H1 (cell line): ENCODE results near the gene SLC13A4. TPM values are rescaled to one million over a fixed set of nuclear protein-coding genes. Genes with fewer than 3 reads are reported as not detected.

Source experiments
- CTCF ChIA-PET: fragments of 300-600 bp; sonication (Branson Sonifier 250); formaldehyde crosslinking; loops from one replicate; lab custom pipeline; 2021; ENCODE audit not compliant: partially characterized antibody; lab: Charles Lee
- POLR2A ChIA-PET: fragments of 300-600 bp; sonication (Branson Sonifier 250); formaldehyde crosslinking; loops from one replicate; lab custom pipeline; 2021; ENCODE audit warnings: inconsistent platforms; ENCODE audit not compliant: partially characterized antibody; lab: Charles Lee
- DNase-seq, 2 experiments: peaks; one replicate each; pipeline versions ENCODE4 v3.0.0 to v3.0.0-alpha.2; 2010 to 2022; ENCODE audit warnings: low spot score in 2 of 2, low read depth in 1 of 2, mixed read lengths in 1 of 2
- FAIRE-seq: peaks from 2 replicates; lab custom pipeline; 2011; peaks lifted over from hg19 to GRCh38; lab: Jason Lieb, UNC
- H2AFZ ChIP-seq: 2 replicates; pipeline ENCODE4 v1.8.1; 2012; ENCODE audit warnings: low read length, inconsistent platforms
- H2AK5ac ChIP-seq: 2 replicates; pipeline ENCODE4 v1.6.1; 2013; ENCODE audit warnings: low read depth, low read length
- H2BK120ac ChIP-seq: replicated peaks from 2 replicates; pipeline ENCODE3; 2013; ENCODE audit warnings: low read depth, low read length, inconsistent platforms
- H2BK12ac ChIP-seq: 2 replicates; pipeline ENCODE4 v1.6.1; 2013; ENCODE audit warnings: low read depth, low read length
- H2BK15ac ChIP-seq: 2 replicates; pipeline ENCODE4 v1.6.1; 2013; ENCODE audit warnings: low read length
- H2BK20ac ChIP-seq: 2 replicates; pipeline ENCODE4 v1.6.1; 2013; ENCODE audit warnings: low read length
- H2BK5ac ChIP-seq: 2 replicates; pipeline ENCODE4 v1.6.1; 2013; ENCODE audit warnings: low read depth, low read length
- H3K14ac ChIP-seq: 2 replicates; pipeline ENCODE4 v1.6.1; 2013; ENCODE audit warnings: inconsistent platforms; ENCODE audit not compliant: insufficient read length
- H3K18ac ChIP-seq: 2 replicates; pipeline ENCODE4 v1.6.1; 2013; ENCODE audit warnings: low read length; ENCODE audit errors: extremely low read depth
- H3K23ac ChIP-seq: 2 replicates; pipeline ENCODE4 v1.6.1; 2013; ENCODE audit warnings: inconsistent platforms; ENCODE audit not compliant: insufficient read length
- H3K23me2 ChIP-seq: 2 replicates; pipeline ENCODE4 v1.6.1; 2013; ENCODE audit warnings: low read depth, low read length
- H3K27ac ChIP-seq: 2 replicates; pipeline ENCODE4 v1.6.1; 2011; ENCODE audit warnings: low read depth, low read length, inconsistent platforms
- H3K27me3 ChIP-seq, 4 experiments: replicated peaks in 1 of 4; 1 replicate in 1 of 4; 2 replicates in 3 of 4; pipeline versions ENCODE4 v1.6.1 to v1.8.1; 2011 to 2013; ENCODE audit warnings: low read length in 3 of 4, mild to moderate bottlenecking in 3 of 4, inconsistent platforms in 2 of 4, mixed read lengths in 2 of 4, moderate library complexity in 1 of 4; ENCODE audit not compliant: control insufficient read depth in 3 of 4, insufficient read depth in 3 of 4; ENCODE audit errors: extremely low read depth in 1 of 4
- H3K36me3 ChIP-seq, 4 experiments: 2 replicates each; pipeline versions ENCODE4 v1.6.1 to v1.8.1; 2011 to 2013; ENCODE audit warnings: mild to moderate bottlenecking in 4 of 4, low read length in 3 of 4, moderate library complexity in 2 of 4, control low read depth in 1 of 4, inconsistent platforms in 1 of 4; ENCODE audit not compliant: insufficient read depth in 4 of 4, control insufficient read depth in 2 of 4
- H3K4ac ChIP-seq: replicated peaks from 2 replicates; pipeline ENCODE3; 2013; ENCODE audit warnings: low read length, low read depth, mixed read lengths, inconsistent platforms; ENCODE audit not compliant: insufficient read length
- H3K4me1 ChIP-seq, 4 experiments: replicated peaks in 1 of 4; 1 replicate in 1 of 4; 2 replicates in 3 of 4; pipeline versions ENCODE4 v1.6.1 to v1.8.1; 2011 to 2013; ENCODE audit warnings: low read length in 3 of 4, inconsistent platforms in 2 of 4, mixed read lengths in 1 of 4; ENCODE audit not compliant: insufficient read depth in 4 of 4, control insufficient read depth in 3 of 4
- H3K4me2 ChIP-seq, 2 experiments: 2 replicates each; pipeline versions ENCODE4 v1.6.1 to v1.8.1; 2011 to 2013; ENCODE audit warnings: low read depth in 2 of 2, low read length in 2 of 2, control low read depth in 1 of 2, inconsistent platforms in 1 of 2, mild to moderate bottlenecking in 1 of 2; ENCODE audit not compliant: insufficient read depth in 1 of 2
- H3K4me3 ChIP-seq, 4 experiments: fragments of 200-600, 300-600 bp in 1 of 4; sonication (generic), shearing (Covaris generic), sonication (Bioruptor Twin) in 1 of 4; 2 replicates each; pipeline versions ENCODE4 v1.5.1 to v1.8.1; 2011 to 2016; ENCODE audit warnings: low read length in 4 of 4, low read depth in 3 of 4, control low read depth in 2 of 4, inconsistent platforms in 2 of 4, mild to moderate bottlenecking in 2 of 4, mixed read lengths in 1 of 4, moderate library complexity in 1 of 4; ENCODE audit not compliant: insufficient read depth in 2 of 4; ENCODE audit errors: extremely low read depth in 1 of 4
- H3K56ac ChIP-seq: replicated peaks from 2 replicates; pipeline ENCODE3; 2013; ENCODE audit warnings: low read depth, mild to moderate bottlenecking, mixed read lengths, low read length, inconsistent platforms; ENCODE audit not compliant: insufficient read length
- H3K79me1 ChIP-seq: 2 replicates; pipeline ENCODE4 v1.6.1; 2013; ENCODE audit warnings: low read depth, low read length, control low read depth
- H3K79me2 ChIP-seq, 2 experiments: 2 replicates each; pipeline versions ENCODE4 v1.6.1 to v1.8.1; 2012 to 2013; ENCODE audit warnings: low read length in 2 of 2, mild to moderate bottlenecking in 2 of 2, inconsistent platforms in 1 of 2; ENCODE audit not compliant: insufficient read depth in 2 of 2, control insufficient read depth in 1 of 2
- H3K9ac ChIP-seq, 4 experiments: replicated peaks in 1 of 4; 1 replicate in 1 of 4; 2 replicates in 3 of 4; pipeline versions ENCODE4 v1.6.1 to v1.8.1; 2011 to 2013; ENCODE audit warnings: low read depth in 3 of 4, low read length in 3 of 4, control low read depth in 2 of 4, mild to moderate bottlenecking in 2 of 4, moderate library complexity in 2 of 4, inconsistent platforms in 1 of 4; ENCODE audit errors: extremely low read depth in 1 of 4
- H3K9me3 ChIP-seq, 2 experiments: 2 replicates each; pipeline versions ENCODE4 v1.6.1 to v1.8.1; 2012 to 2013; ENCODE audit warnings: mild to moderate bottlenecking in 2 of 2, moderate library complexity in 2 of 2, control low read depth in 1 of 2, inconsistent platforms in 1 of 2, low read depth in 1 of 2, low read length in 1 of 2, mixed read lengths in 1 of 2; ENCODE audit not compliant: insufficient read depth in 2 of 2
- H4K20me1 ChIP-seq, 2 experiments: replicated peaks in 1 of 2; 2 replicates each; pipeline versions ENCODE3 to v1.8.1; 2011 to 2013; ENCODE audit warnings: inconsistent platforms in 2 of 2, low read length in 2 of 2, mild to moderate bottlenecking in 1 of 2; ENCODE audit not compliant: insufficient read depth in 2 of 2, control insufficient read depth in 1 of 2
- H4K5ac ChIP-seq: 2 replicates; pipeline ENCODE4 v1.6.1; 2013; ENCODE audit warnings: low read length, low read depth, mixed read lengths, inconsistent platforms; ENCODE audit not compliant: insufficient read length
- H4K8ac ChIP-seq: 2 replicates; pipeline ENCODE4 v1.8.0; 2013; ENCODE audit warnings: mild to moderate bottlenecking, moderate library complexity, low read length, inconsistent platforms; ENCODE audit not compliant: insufficient read depth; ENCODE audit errors: extremely low read depth
- H4K91ac ChIP-seq: replicated peaks from 2 replicates; pipeline ENCODE3; 2013; ENCODE audit warnings: low read length, mixed read lengths, inconsistent platforms; ENCODE audit not compliant: insufficient read length
- BACH1 ChIP-seq: IDR thresholded peaks from 2 replicates; pipeline ENCODE4 v1.6.1; 2012; ENCODE audit warnings: low read length, improper control_type of control experiment
- CEBPB ChIP-seq: IDR thresholded peaks from 2 replicates; pipeline ENCODE4 v1.6.1; 2012; ENCODE audit warnings: low read depth, low read length
- CTBP2 ChIP-seq: IDR thresholded peaks from 2 replicates; pipeline ENCODE4 v1.7.0; 2011; ENCODE audit warnings: borderline replicate concordance, mild to moderate bottlenecking, moderate library complexity, mixed read lengths, low read length; ENCODE audit not compliant: insufficient read depth, insufficient read length
- EGR1 ChIP-seq: IDR thresholded peaks from 2 replicates; pipeline ENCODE4 v1.6.1; 2011; ENCODE audit warnings: low read depth, low read length, borderline replicate concordance
- MAFK ChIP-seq: IDR thresholded peaks from 2 replicates; pipeline ENCODE4 v1.6.1; 2012; ENCODE audit warnings: low read depth, mild to moderate bottlenecking, improper control_type of control experiment, low read length
- NRF1 ChIP-seq: IDR thresholded peaks from 2 replicates; pipeline ENCODE4 v1.6.1; 2011; ENCODE audit warnings: mild to moderate bottlenecking, low read depth, low read length, improper control_type of control experiment
- RNF2 ChIP-seq: fragments of 200-900, 300-1000 bp; sonication (generic); IDR thresholded peaks from 2 replicates; pipeline ENCODE4 v1.7.1; 2016; ENCODE audit warnings: borderline replicate concordance, low read depth, mild to moderate bottlenecking, antibody characterized with exemption, low read length; ENCODE audit not compliant: poor library complexity, severe bottlenecking; ENCODE audit errors: missing control alignments
- TAF1 ChIP-seq: IDR thresholded peaks from 2 replicates; pipeline ENCODE4 v1.6.1; 2011; ENCODE audit warnings: mild to moderate bottlenecking, low read depth, low read length
- TBP ChIP-seq: IDR thresholded peaks from 2 replicates; pipeline ENCODE4 v1.6.1; 2011; ENCODE audit warnings: low read depth, low read length, improper control_type of control experiment
- WGBS, 2 experiments: shearing (Covaris generic) in 1 of 2; methylation state at CpG; one replicate each; pipeline versions ENCODE4 v1.1.6 to v1.1.7; 2013 to 2015; ENCODE audit warnings: low lambda C conversion rate in 2 of 2, mixed read lengths in 2 of 2, inconsistent platforms in 1 of 2, low coverage in 1 of 2, missing lambda C conversion rate in 1 of 2; ENCODE audit not compliant: insufficient replicate concordance in 2 of 2, insufficient coverage in 1 of 2, insufficient read length in 1 of 2; ENCODE audit errors: extremely low coverage in 1 of 2, missing lambda C conversion rate in 1 of 2; 5-methylcytosine and 5-hydroxymethylcytosine counted together
- polyA plus RNA-seq, 7 experiments: library from polyadenylated mRNA; depleted of rRNA in 3 of 7; stranded (reverse) in 5 of 7; unstranded in 2 of 7; fragments of >200 nt in 5 of 7; fragments of 200-250 nt in 2 of 7; gene quantifications; 1 replicate in 5 of 7; 2 replicates in 1 of 7; 4 replicates in 1 of 7; pipeline versions ENCODE4 v1.2.1 to v1.2.3, GENCODE V29; 2011 to 2013; ENCODE audit warnings: missing spikeins in 2 of 7, mixed read lengths in 2 of 7
- total RNA-seq: library from RNA; stranded (reverse); fragmentation: NEBNext Ultra II Directional; extraction: Animal tissue kit (Norgen Biotek cat#: 25700); gene quantifications from 2 replicates; pipeline ENCODE4 v1.2.1, GENCODE V29; 2021
- TF ChIP-seq, protein P1 (sequence below): IDR thresholded peaks from 2 replicates; pipeline ENCODE4 v1.6.1; 2012; ENCODE audit warnings: inconsistent platforms

Gene SLC13A4
- total and polyA plus RNA-seq, 2 of the 8 experiments (the other 6 are each of a cell fraction or from before 2014, with no cell fraction given) = 3.9 to 7.5 TPM

DNA sequence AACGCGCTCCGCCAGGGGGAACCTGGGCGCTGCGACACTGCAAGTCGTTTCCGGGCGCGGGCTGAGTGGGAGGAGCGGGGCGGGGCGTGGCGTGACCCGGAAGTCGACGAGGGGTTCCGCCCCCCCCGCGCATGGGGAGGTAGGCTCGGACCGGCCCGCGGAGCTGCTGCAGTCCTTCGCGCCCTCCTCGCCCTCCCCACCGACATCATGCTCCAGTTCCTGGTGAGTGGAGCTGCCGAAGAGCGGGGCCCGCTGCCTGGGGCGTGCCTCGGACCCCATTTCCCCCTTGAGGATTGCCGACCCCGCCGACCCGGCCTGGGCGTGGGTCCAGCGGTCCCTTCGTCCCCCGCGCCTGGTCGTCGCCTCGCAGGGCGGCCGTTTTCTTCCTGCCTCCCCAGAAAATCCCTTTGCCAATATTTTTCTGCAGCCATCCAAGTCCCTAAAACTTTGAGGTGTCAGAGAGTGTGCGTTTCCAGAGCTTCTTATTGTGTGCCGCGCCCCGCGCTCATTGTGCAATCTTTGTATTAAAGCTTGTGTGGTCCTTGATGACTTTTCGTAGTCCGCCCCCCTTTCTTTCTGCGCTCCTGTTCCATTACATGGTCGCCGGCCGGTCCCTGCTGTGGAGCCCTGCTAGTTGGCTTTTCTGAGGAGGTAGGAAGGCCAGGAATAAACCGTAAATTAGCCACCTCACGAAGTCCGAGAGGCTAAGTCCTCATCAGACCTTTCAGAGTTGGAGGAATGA is 65.4 kb downstream of the SLC13A4 start, which contains the start of gene STMP1:
Gene STMP1, plus strand, starts transcription at position 142 of the 742 bp plus-strand sequence.
- no peaks in the 10 kb centered on the region for H4K20me1 ChIP-seq
- H3K36me3 ChIP-seq = no peaks in the 10 kb centered on the region
- peak within 1 kb of the TSS; percentile 39 for H2BK120ac ChIP-seq
- FAIRE-seq = no peak
- H4K8ac ChIP-seq = peak within 1 kb of the TSS; percentile 98
- peak within 1 kb of the TSS; percentile 81 for H3K27ac ChIP-seq
- peak within 1 kb of the TSS; percentile 70 for H3K4me2 ChIP-seq
- no peak within 1 kb of the TSS for H2BK20ac ChIP-seq
- H2BK5ac ChIP-seq = peak within 1 kb of the TSS; percentile 88
- peak within 1 kb of the TSS; percentile 99 for H3K18ac ChIP-seq
- H3K56ac ChIP-seq = peak within 1 kb of the TSS; percentile 60
- 3% methylated on average over 55 of the region's 60 CpGs; no CpG with 5 or more reads in 1 of the 2 experiments for WGBS, 2 experiments
- H3K79me2 ChIP-seq = peaks cover 0 to 49% of the 10 kb centered on the region in 2 experiments; a peak in 3 of 4 replicates
- H3K4ac ChIP-seq = peak within 1 kb of the TSS; percentile 88
- H4K5ac ChIP-seq = peak within 1 kb of the TSS; percentile 91
- no peaks in the 10 kb centered on the region for H3K79me1 ChIP-seq
- peak within 1 kb of the TSS; percentile 59; the same call in 1 of the 2 replicates for H2AK5ac ChIP-seq
- no peak within 1 kb of the TSS for H3K23ac ChIP-seq
- no peaks in the 10 kb centered on the region for H3K27me3 ChIP-seq
- peak; percentile 92 to 98 for DNase-seq
- ChIA-PET POLR2A (interaction anchor here (0.8 to 2.2 kb wide), 13 partner anchors 10 to 200 kb away, joined by 3 to 12 read pairs (median 3); no protein-coding TSS in a partner anchor), CTCF (interaction anchor here (0.6 to 5.8 kb wide), 13 partner anchors 11 to 955 kb away, joined by 3 to 55 read pairs (median 4); no protein-coding TSS in a partner anchor)
- no peaks in the 10 kb centered on the region for H3K9me3 ChIP-seq
- H4K91ac ChIP-seq = peak within 1 kb of the TSS; percentile 11
- H3K14ac ChIP-seq = no peak within 1 kb of the TSS
- H2BK15ac ChIP-seq = 0 out of 2 replicates have a peak within 1 kb of the TSS, but pooled peaks have one; percentile 88
- H2BK12ac ChIP-seq = no peak within 1 kb of the TSS; the same call in 1 of the 2 replicates
- no peaks in the 10 kb centered on the region; a peak in 2 of 7 replicates for H3K4me1 ChIP-seq
- H2AFZ ChIP-seq = peak within 1 kb of the TSS; percentile 93; the same call in 1 of the 2 replicates
- H3K4me3 ChIP-seq = peak within 1 kb of the TSS; percentile 87 to 95 (median 93)
- peak within 1 kb of the TSS; percentile 87 to 95 (median 92) for H3K9ac ChIP-seq
- H3K23me2 ChIP-seq = peaks cover 2% of the 10 kb centered on the region; the same call in 1 of the 2 replicates
- TF ChIP-seq TBP (peak; percentile 92), BACH1 (0 out of 2 replicates have a peak, but pooled peaks have one; percentile 62), EGR1 (peak; percentile 77; the same call in 1 of the 2 replicates), CTBP2 (no peak), CEBPB (peak; percentile 86; the same call in 1 of the 2 replicates), RNF2 (no peak), TAF1 (peak; percentile 94), NRF1 (no peak), MAFK (no peak)
- TF ChIP-seq, protein P1, sequence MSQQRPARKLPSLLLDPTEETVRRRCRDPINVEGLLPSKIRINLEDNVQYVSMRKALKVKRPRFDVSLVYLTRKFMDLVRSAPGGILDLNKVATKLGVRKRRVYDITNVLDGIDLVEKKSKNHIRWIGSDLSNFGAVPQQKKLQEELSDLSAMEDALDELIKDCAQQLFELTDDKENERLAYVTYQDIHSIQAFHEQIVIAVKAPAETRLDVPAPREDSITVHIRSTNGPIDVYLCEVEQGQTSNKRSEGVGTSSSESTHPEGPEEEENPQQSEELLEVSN = no peak
